ENCODE measurements around the gene RASSF8.

The RASSF8 gene

GRCh38 chr12:26128168-26128567, 169.7 kb downstream of the RASSF8 start:
- peak; percentile 4 for DNase-seq
